GM18519 (cell line): ENCODE data around the gene KLK1.
"Not testable (repeated sequence)": the region's sequence is repeated elsewhere in the genome, so short reads cannot be mapped to it uniquely, and the experiment has no call there.

Experiments
- ATAC-seq: cut with Tn5 transposase; IDR thresholded peaks from one replicate; pipeline ENCODE4 v1.9.1; 2021; ENCODE audit warnings: mild to moderate bottlenecking, moderate library complexity; ENCODE audit not compliant: unreplicated experiment, low FRiP score

Gene KLK1

GRCh38 chr19:50794074-50794875 is 29.3 kb downstream of the KLK1 start:
- ATAC-seq = no peak

- no peak for ATAC-seq
These were observed 30.0 kb downstream of the KLK1 start for GRCh38 chr19:50793558-50794065.

- no peak for ATAC-seq
These were observed 31.0 kb downstream of the KLK1 start for GRCh38 chr19:50792272-50793250.

DNA sequence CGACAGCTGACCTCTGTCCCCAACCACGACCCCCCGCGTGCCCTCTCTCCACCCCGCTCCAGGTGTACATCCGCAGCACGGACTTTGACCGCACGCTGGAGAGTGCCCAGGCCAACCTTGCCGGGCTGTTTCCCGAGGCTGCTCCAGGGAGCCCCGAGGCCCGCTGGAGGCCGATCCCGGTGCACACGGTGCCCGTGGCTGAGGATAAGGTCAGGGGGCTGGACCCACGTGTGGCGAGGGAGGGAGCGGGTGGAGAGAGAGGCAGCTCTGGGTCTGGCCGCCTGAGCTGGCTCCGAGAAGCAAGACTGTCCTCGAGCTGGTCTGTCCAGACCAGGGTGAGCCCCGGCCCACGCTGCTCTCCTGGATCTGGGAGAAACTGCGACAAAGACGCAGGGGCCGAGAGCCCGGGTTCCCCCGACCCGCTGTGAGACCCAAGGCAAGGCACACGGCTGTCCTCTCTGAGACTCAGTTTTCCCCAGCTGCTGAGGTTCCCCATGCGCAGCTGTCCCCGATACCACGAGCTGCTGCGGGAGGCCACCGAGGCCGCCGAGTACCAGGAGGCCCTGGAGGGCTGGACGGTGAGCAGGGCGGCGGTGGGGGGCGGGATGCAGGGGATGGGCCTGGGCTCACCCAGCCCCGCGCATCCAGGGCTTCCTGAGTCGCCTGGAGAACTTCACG is 31.9 kb downstream of the KLK1 start:
- no peak for ATAC-seq

DNA sequence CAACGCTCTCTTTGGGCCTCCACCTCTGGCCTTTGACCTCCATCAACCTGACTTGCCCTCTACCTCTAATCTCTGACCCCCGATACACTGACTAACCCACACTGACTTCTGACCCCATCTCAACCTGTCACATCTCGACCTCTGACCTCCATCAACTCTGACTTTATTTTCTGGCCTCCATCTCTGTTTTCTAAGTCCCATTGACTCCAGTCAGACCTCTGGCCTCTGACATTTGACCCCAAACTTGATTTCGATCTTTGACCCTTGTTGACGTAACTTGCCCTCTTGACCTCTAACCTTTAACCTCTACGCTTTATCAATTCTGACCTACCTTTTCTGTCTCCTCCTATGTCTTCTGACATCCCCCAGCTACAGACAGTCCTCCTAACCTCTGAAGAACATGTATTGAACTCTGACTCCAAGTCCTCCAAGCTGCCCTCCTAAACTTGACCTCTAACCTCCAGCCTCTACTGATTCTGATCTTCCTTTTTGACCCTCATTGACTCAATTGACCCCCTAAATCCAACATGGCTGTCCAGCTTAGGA is 32.6 kb downstream of the KLK1 start:
- no peak for ATAC-seq

DNA sequence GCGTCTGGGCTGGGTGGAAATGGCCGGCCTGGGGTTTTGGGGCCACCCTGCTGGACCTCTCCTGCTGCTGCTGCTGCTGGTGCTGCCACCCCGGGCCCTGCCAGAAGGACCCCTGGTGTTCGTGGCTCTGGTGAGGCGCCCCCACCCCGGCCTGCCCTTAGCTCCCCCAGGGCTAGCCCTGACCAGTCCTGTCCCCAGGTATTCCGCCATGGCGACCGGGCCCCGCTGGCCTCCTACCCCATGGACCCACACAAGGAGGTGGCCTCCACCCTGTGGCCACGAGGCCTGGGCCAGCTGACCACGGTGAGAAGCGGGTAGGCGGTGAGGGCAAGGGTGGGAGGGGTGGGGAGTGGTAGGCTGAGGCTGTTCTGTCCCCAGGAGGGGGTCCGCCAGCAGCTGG is 33.2 kb downstream of the KLK1 start, which contains the start of gene ACP4:
Gene ACP4 (plus strand): TSS at position 20 of the 400 bp plus-strand sequence. CDS start 0 bp downstream, at position 20.
- ATAC-seq = no peak

DNA sequence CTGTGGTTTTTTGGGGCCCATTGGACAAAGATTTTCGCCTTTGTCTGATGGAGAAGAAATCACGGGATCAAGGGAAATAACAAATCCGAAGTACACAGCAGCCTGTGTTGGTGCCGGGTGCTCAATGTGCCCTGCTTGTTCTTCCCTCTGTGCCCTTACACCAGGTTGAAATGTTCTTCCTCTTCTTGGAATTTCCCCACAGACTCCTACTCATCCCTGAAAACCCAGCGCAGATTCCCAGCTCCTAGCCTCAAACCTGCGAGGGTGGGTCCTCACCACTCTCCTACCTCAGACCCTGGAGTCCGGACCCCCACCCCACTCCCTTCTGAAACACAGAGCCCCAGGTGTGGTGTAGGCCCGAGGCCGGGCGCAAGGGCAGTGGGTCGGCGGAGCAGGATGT is 38.3 kb downstream of the KLK1 start:
- no peak for ATAC-seq

DNA sequence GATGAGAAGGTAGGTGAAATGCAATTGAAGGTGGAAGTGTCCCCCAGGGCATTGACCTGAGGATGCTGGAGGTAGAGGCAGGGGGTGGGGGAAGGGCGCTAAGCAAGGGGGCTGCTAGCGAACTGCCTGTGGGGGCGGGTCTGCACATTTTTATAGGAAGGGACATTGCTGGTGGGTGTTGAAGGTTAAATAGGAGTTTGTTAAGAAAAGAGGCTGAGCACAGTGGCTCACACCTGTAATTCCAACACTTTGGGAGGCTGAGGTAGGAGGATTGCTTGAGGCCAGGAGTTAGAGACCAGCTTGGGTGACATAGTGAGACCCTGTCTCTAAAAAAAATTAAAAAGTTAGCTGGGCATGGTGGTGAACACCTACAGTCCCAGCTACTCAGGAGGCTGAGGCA is 38.9 kb downstream of the KLK1 start:
- no peak for ATAC-seq

DNA sequence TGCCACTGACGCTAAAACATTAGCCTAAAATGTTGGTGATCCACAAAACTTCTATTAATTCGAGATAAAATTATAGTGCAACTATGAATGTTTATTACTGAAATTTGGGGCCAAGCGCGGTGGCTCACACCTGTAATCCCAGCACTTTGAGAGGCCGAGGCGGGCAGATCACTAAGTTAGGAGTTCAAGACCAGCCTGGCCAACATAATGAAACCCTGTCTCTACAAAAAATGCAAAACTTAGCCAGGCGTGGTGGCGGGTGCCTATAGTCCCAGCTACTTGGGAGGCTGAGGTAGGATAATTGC is 39.8 kb downstream of the KLK1 start:
- not testable (repeated sequence) for ATAC-seq

- no peak for ATAC-seq
These were observed 42.7 kb downstream of the KLK1 start for GRCh38 chr19:50780753-50781435.

GRCh38 chr19:50779504-50780457 is 43.8 kb downstream of the KLK1 start:
- no peak for ATAC-seq

GRCh38 chr19:50778906-50779430 is 44.6 kb downstream of the KLK1 start:
- ATAC-seq = no peak

GRCh38 chr19:50777830-50778303 is 45.7 kb downstream of the KLK1 start:
- no peak for ATAC-seq

DNA sequence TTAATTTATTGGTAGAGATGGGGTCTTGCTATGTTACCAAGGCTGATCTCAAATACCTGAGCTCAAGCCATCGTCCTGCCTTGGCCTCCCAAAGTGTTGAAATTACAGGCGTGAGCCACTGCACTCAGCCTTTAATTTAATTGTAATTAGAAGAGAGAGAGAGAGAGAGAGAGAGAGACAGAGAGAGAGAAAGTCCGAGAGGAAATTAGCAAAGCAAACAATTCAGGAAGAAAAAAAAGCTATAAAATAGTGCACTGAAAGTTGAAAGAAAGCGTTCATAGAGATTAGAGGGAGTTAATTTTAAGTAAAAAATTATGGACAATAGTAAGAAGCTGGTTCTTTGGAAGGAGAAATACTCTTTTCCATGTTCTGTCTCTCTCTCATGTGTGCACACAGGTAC is 46.3 kb downstream of the KLK1 start:
- ATAC-seq = no peak

DNA sequence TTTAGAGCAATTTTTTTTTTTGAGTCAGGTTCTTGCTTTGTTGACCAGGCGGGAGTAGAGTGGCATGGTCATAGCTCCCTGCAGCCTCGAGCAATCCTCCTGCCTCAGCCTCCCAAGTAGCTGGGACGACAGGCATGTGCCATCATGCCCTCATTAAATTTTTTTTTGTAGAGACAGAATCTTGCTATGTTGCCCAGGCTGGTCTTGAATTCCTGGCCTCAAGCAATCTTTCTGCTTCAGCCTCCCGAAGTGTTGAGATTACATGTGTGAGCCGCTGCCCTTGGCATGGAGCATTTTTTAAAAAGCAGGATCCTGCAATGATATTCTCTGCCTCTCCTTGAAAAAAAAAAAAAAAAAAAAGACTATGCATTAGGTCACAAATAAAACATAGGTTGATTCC is 47.5 kb downstream of the KLK1 start:
- ATAC-seq = no peak

DNA sequence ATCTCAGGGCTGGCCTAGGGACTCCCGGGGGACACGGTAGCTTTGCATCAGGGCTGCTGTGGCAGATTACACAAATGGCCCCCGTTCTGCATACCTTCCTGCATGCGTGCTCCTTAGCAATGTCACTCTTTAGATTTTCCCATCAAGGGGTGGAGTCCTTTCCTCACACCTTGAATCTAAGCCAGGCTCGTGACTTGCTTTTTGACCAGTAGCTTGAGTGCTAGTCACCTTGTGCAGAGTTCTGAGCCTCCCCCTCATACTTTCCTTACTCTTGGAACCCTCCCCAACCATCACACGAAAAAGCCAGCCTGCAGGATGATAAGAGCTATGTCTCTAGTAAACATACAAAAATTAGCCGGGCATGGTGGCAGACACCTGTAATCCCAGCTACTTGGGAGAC is 50.1 kb downstream of the KLK1 start:
- ATAC-seq = not testable (repeated sequence)

- ATAC-seq = not testable (repeated sequence)
These were observed 50.7 kb downstream of the KLK1 start for GRCh38 chr19:50772912-50773311.

DNA sequence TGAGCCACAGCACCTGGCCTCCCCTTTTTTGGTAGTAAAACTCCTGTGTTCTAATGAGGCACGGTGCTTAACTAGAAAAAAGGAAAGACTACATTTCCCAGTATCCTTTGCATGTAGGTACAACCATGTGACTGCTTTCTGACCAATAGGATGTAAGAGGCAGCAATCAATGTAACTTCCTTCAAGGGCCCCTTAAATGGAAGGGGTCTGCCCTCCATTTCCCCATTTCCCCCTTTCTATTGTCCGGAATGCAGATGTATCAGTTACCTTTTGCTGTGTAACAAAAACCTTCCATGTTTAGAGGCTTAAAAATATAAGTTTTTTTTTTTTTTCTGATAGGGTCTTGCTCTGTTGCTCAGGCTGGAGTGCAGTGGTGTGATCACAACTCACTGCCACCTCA is 51.1 kb downstream of the KLK1 start:
- no peak for ATAC-seq
